ENCODE data around the gene G6PC3.

The G6PC3 gene

GRCh38 chr17:44061446-44061845 lies 9.1 kb upstream of the G6PC3 start:
- DNase-seq = no peak

GRCh38 chr17:44062871-44063270 lies 7.7 kb upstream of the G6PC3 start:
- DNase-seq = no peak

GRCh38 chr17:44063704-44064639 lies 6.6 kb upstream of the G6PC3 start:
- DNase-seq = no peak

- no peak for DNase-seq
These were observed 4.8 kb upstream of the G6PC3 start for GRCh38 chr17:44065668-44066203.

- peak; percentile 95 to 98 (median 98) for DNase-seq
These were observed 4.2 kb upstream of the G6PC3 start, which contains the start of gene LSM12 for GRCh38 chr17:44066204-44066930. TSS of gene LSM12 (minus strand) at chr17:44066671. CDS start at chr17:44066587, 84 bp downstream.

- peak; percentile 26 to 68 (median 48) for DNase-seq
These were observed 3.0 kb upstream of the G6PC3 start for GRCh38 chr17:44067545-44067940.

- peak; percentile 43 to 72 (median 64) for DNase-seq
These were observed 521 bp upstream of the G6PC3 start for GRCh38 chr17:44069974-44070454.

GRCh38 chr17:44071198-44071520 lies 624 bp downstream of the G6PC3 start:
- DNase-seq = no peak

- peak in 3 of 4 experiments; percentile 33 to 46 (median 45) for DNase-seq
These were observed 1.2 kb downstream of the G6PC3 start for GRCh38 chr17:44071772-44072171.

GRCh38 chr17:44074231-44074910 lies 3.8 kb downstream of the G6PC3 start:
- no peak for DNase-seq

GRCh38 chr17:44074911-44075285 lies 4.4 kb downstream of the G6PC3 start:
- DNase-seq = no peak

GRCh38 chr17:44075598-44076293 lies 5.2 kb downstream of the G6PC3 start:
- no peak for DNase-seq

- DNase-seq = no peak
These were observed 6.4 kb downstream of the G6PC3 start for GRCh38 chr17:44076716-44077594.

GRCh38 chr17:44077595-44077909 lies 7.0 kb downstream of the G6PC3 start:
- DNase-seq = peak; percentile 57 to 78 (median 72)

GRCh38 chr17:44078412-44078811 lies 7.9 kb downstream of the G6PC3 start:
- no peak for DNase-seq

- DNase-seq = peak; percentile 15 to 58 (median 52)
These were observed 9.6 kb downstream of the G6PC3 start for GRCh38 chr17:44079877-44080821.

- no peak for DNase-seq
These were observed 11.1 kb downstream of the G6PC3 start for GRCh38 chr17:44081681-44082080.

GRCh38 chr17:44082256-44082927 lies 11.9 kb downstream of the G6PC3 start:
- DNase-seq = no peak

GRCh38 chr17:44083250-44083849 lies 12.8 kb downstream of the G6PC3 start:
- no peak for DNase-seq
